Right renal pelvis (tissue), 4 donors: ENCODE data around the gene RPRD1B. TPM values are rescaled to one million over a fixed set of nuclear protein-coding genes. Genes with fewer than 3 reads are reported as not detected.

ENCODE experiments used
- DNase-seq, 4 donors: peaks; one replicate each; pipeline ENCODE4 v3.0.0-alpha.2; 2013; ENCODE audit warnings: low read depth in 4 of 4, low spot score in 3 of 4, missing footprints in 1 of 4
- polyA plus RNA-seq, 4 donors: library from polyadenylated mRNA; unstranded; fragments of 120-200 nt; gene quantifications; one replicate each; pipeline ENCODE4 v1.2.1, GENCODE V29; 2013; ENCODE audit not compliant: insufficient read length in 4 of 4

RPRD1B gene
- polyA plus RNA-seq, 4 donors: 34.3 to 42.6 (median 39.3) TPM

- no peak for DNase-seq
Measured at GRCh38 chr20:38132156-38132909, 98.8 kb downstream of the RPRD1B start.

- no peak for DNase-seq
Measured at GRCh38 chr20:38132910-38133501, 99.5 kb downstream of the RPRD1B start.

- no peak for DNase-seq
Measured at GRCh38 chr20:38133680-38134426, 100.3 kb downstream of the RPRD1B start.

- DNase-seq: no peak
Measured at GRCh38 chr20:38134427-38135270, 101.1 kb downstream of the RPRD1B start.

- DNase-seq: no peak
Measured at GRCh38 chr20:38135271-38135650, 101.7 kb downstream of the RPRD1B start.

- DNase-seq: no peak
Measured at GRCh38 chr20:38135651-38136420, 102.3 kb downstream of the RPRD1B start.

GRCh38 chr20:38136421-38137245 is 103.1 kb downstream of the RPRD1B start:
- DNase-seq: no peak

GRCh38 chr20:38137441-38138037 is 104.0 kb downstream of the RPRD1B start:
- DNase-seq: no peak

GRCh38 chr20:38138086-38138778 is 104.7 kb downstream of the RPRD1B start:
- DNase-seq: no peak

GRCh38 chr20:38139156-38139912 is 105.8 kb downstream of the RPRD1B start:
- no peak for DNase-seq

GRCh38 chr20:38139977-38140753 is 106.6 kb downstream of the RPRD1B start:
- DNase-seq: no peak

GRCh38 chr20:38141204-38141888 is 107.8 kb downstream of the RPRD1B start:
- no peak for DNase-seq
